ENCODE data around the gene CYP8B1.

The CYP8B1 gene

GRCh38 chr3:42898896-42899675 lies 23.4 kb upstream of the CYP8B1 start:
- no peak for DNase-seq (ENCODE audit: low read depth)
- no peak overlapping the region for H3K4me3 ChIP-seq (ENCODE audit: low read length)
- TF ChIP-seq CTCF (conservative IDR thresholded peaks at IDR 0.05; ENCODE audit: low read depth, low read length) = peak; percentile 11

DNA sequence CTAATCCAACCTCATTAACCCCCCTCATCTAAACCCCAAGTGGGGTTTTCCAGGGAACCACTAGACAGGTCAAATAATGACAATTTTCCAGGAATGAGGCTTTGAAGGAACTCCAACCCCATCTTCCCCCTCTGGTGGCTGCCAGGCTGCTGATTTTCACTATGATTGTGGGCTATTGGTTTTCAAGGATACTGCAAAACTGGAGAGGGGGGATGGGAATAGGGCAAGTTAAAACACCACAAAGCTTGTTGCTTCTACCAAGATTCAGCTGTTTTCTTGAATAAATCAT lies 19.8 kb upstream of the CYP8B1 start:
- no peak for TF ChIP-seq CTCF (conservative IDR thresholded peaks at IDR 0.05; ENCODE audit: low read depth, low read length)
- no peak overlapping the region for H3K4me3 ChIP-seq (ENCODE audit: low read length)

DNA sequence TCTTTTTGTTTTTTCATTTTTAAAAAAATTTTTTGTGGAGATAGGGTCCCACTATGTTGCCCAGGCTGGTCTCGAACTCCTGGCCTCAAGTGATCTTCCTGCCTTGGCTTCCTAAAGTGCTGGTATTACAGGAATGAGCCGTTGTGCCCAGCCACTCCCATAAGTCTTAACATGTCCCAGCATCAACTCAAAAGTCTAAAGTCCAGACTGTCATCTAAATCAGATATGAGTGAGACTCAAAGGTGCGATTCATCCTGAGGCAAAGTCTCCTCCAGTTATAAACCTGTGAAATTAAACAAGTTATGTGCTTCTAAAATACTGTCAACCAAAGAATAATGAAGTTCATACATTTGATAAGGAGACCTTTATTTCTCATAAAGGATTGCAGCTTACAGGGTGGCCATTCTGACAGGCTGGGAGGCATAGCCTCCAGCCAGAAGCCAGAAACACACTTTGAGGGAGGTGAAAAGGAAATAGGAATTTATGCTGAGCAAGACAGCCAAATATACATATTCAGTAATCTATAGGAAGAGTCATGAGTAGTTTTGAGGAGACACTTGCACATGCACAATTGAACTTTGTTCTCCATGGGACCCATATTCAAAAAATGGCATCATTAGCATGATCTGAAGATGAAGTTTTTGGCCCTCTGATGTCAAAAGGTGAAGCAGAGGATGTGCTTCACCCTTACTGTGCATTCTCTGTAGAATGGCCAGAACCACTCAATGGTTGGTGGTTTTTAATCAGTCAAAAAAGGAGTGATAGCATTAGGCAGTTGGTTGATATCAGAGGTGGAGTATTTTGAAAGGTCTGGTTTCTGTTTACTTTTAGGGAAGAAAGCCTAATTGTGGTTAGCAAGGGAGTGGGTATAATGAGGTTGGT lies 19.3 kb upstream of the CYP8B1 start:
- DNase-seq (ENCODE audit: low read depth) = no peak
- no peak for TF ChIP-seq CTCF (conservative IDR thresholded peaks at IDR 0.05; ENCODE audit: low read depth, low read length)
- H3K4me3 ChIP-seq (ENCODE audit: low read length) = no peak overlapping the region

More for the DNA sequence above, 19.8 kb upstream of the CYP8B1 start:
- DNase-seq (ENCODE audit: low read depth) = no peak

- TF ChIP-seq CTCF (conservative IDR thresholded peaks at IDR 0.05; ENCODE audit: low read depth, low read length) = no peak
- DNase-seq (ENCODE audit: low read depth) = no peak
- no peak overlapping the region for H3K4me3 ChIP-seq (ENCODE audit: low read length)
Observed at GRCh38 chr3:42892807-42893206, 17.1 kb upstream of the CYP8B1 start.

DNA sequence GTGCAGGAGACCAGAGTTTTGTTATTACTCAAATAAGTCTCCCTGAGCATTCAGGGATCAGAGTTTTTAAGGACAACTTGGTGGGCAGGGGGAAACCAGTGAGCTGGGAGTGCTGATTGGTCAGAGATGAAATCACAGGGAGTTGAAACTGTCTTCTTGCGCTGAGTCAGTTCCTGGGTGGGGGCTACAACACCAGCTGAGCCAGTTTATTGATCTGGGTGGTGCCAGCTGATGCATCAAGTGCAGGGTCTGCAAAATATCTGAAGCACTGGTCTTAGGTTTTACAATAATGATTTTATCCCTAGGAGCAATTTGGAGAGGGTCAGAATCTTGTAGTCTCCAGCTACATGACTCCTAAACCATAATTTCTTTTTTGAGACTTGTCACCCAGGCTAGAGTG lies 16.5 kb upstream of the CYP8B1 start:
- no peak overlapping the region for H3K4me3 ChIP-seq (ENCODE audit: low read length)
- TF ChIP-seq CTCF (conservative IDR thresholded peaks at IDR 0.05; ENCODE audit: low read depth, low read length) = no peak
- no peak for DNase-seq (ENCODE audit: low read depth)

DNA sequence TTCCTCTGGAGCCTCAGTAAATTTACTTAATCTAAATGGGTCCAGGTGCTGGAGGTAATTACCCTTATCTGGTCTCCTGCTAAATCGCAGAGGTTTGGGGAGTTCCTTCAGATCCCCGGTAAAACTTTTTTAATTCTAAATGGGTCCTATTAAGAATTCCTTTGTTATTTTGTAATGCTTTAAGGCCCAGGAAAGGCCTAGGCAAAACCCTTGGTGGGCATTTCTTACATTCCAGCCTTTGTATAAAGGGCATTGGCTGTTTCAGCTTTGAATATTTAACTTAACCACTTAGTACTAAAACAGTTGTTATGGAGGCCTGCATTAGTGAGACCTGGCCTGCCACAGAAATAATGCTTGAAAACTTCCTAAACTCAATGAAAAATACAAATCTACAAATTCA lies 15.4 kb upstream of the CYP8B1 start:
- no peak overlapping the region for H3K4me3 ChIP-seq (ENCODE audit: low read length)
- TF ChIP-seq CTCF (conservative IDR thresholded peaks at IDR 0.05; ENCODE audit: low read depth, low read length) = no peak
- no peak for DNase-seq (ENCODE audit: low read depth)

DNA sequence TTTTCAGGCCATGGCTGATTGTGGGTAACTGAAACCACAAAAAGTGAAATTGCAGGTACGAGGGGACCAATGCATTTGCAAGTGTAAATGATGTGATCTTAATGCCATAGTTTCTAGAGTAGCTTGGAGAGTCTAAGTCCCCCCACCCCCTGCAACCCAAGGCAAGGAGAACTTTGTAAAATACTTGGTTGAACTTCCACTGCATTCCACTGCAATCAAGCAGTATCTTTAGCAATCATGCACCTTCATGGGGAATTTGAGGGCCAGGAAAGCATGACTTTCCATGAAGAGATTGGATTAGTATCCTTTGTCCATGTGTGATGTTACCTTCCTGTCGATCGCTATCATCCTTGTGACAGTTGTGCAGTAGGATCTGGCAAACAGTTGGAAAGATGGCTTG lies 11.4 kb upstream of the CYP8B1 start:
- TF ChIP-seq CTCF (conservative IDR thresholded peaks at IDR 0.05; ENCODE audit: low read depth, low read length) = no peak
- no peak for DNase-seq (ENCODE audit: low read depth)
- H3K4me3 ChIP-seq (ENCODE audit: low read length) = no peak overlapping the region

All from retinal pigment epithelial cell (primary cell).